PC-9 (cell line): Measurements from ENCODE around the gene MMP24.

ENCODE experiments used
- EZH2 ChIP-seq: fragments of 200-600 bp; sonication (generic); IDR thresholded peaks from 2 replicates; pipeline ENCODE4 v1.8.0; 2017; ENCODE audit warnings: antibody characterized with exemption, low read depth
- TF ChIP-seq, protein P1 (sequence below): fragments of 200-600 bp; sonication (generic); conservative IDR thresholded peaks from 2 replicates; pipeline ENCODE4 v1.6.1; 2017; ENCODE audit warnings: mixed run types, antibody characterized with exemption, mild to moderate bottlenecking, moderate library complexity

DNA sequence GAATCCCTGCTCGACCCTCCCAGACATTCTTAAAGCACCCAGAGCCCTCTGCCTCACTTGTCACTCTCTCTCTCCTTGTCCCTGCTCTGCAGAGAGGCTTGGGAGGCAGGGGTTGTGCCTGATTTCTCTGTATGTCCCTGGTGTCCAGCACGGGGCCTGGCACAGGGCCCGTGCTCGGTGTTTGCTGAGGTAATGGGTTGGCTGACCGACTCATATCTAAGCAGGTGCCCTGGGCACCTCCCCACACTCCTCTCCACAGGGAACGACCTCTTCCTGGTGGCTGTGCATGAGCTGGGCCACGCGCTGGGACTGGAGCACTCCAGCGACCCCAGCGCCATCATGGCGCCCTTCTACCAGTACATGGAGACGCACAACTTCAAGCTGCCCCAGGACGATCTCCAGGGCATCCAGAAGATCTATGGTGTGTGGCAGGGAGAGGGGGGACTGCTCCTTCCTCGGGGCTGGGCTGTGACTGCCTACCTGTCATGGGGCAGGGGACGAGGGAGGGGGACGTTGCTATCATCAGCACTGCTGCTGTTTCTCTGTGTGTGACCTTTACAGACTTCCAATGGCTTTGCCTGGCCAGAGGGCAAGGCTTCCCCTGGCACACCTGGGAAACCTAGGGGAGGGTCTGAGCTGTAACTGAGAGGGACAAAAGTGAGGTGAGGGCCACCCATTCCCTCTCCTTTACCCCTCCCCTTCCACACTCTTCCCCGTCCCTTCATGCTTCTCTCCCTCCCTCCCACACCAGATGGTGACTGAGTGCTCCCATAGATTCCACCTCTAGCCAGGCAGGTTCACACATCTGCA, 37.2 kb downstream of the MMP24 start:
- TF ChIP-seq, protein P1, sequence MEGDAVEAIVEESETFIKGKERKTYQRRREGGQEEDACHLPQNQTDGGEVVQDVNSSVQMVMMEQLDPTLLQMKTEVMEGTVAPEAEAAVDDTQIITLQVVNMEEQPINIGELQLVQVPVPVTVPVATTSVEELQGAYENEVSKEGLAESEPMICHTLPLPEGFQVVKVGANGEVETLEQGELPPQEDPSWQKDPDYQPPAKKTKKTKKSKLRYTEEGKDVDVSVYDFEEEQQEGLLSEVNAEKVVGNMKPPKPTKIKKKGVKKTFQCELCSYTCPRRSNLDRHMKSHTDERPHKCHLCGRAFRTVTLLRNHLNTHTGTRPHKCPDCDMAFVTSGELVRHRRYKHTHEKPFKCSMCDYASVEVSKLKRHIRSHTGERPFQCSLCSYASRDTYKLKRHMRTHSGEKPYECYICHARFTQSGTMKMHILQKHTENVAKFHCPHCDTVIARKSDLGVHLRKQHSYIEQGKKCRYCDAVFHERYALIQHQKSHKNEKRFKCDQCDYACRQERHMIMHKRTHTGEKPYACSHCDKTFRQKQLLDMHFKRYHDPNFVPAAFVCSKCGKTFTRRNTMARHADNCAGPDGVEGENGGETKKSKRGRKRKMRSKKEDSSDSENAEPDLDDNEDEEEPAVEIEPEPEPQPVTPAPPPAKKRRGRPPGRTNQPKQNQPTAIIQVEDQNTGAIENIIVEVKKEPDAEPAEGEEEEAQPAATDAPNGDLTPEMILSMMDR: no peak
- no peak for TF ChIP-seq EZH2
